Muscle of arm (tissue), 12 donors: ENCODE results near the gene EPHB1. TPM values are rescaled to one million over a fixed set of nuclear protein-coding genes. Genes with fewer than 3 reads are reported as not detected.
"Not testable (repeated sequence)": the region's sequence is repeated elsewhere in the genome, so short reads cannot be mapped to it uniquely, and the experiment has no call there.

Source experiments
- DNase-seq: peaks from one replicate; pipeline ENCODE4 v3.0.0-alpha.2; 2013
- polyA plus RNA-seq, 12 donors: library from polyadenylated mRNA; unstranded; fragments of 120-200 nt; gene quantifications; one replicate each; pipeline ENCODE4 v1.2.1, GENCODE V29; 2013; ENCODE audit not compliant: insufficient read length in 12 of 12

Gene EPHB1
- polyA plus RNA-seq, 12 donors, result 7.2 to 59.6 (median 40.0) TPM; not detected in 1

DNA sequence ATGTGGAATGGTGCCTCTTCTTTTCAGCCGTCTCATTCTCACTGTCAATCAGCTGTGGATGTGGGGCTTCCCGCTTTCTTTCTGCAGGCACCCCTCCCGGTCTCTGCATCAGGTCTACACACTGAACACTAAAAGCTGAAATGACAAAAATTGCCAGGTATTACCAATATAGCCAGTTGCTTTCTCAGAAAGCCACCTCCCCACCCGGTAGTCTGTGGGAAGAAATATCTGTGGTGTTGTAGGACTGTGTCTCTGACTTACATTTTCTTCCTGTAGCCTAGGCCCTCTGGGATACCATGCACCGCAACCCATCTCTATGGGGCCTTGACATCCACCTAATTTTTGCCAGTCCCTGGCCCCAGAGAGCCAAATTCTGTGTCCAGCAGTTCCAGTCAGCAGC, 19.2 kb upstream of the EPHB1 start:
- DNase-seq, result no peak

DNA sequence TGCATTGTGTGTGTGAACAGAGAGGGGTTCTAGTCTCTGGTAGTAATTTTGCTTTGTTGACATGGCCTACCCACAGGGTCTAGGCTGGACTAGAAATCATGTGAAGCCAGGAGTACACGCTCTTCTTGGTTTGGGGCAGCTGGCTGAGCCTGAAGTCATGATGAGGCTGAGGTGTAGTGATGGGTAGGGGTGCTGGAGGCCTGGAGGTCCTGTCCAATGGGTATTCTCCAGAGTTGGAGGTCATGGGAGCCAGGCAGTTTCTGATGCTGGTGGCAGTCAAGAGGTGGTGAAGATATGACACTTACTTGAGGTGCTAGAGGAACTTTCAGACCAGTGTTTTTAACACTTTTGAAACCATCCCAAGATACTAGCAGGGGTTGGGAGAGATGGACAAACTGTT, 18.5 kb upstream of the EPHB1 start:
- no peak for DNase-seq

DNA sequence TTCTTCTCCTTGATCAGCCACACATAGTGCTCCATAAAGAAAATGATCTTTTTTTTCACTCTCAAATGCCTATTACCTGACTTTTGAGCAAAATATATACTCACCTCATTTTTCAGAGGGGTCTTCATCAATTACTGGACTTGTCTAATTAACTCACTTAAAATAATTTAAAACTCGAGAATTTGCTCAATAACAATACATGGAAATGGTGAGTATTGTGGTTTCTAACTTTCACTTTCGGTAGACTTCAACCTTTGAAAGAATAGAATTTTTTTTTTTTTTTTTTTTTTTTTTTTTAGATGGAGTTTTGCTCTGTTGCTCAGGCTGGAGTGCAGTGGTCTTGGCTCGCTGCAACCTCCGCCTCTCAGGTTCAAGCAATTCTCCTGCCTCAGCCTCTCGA, 17.7 kb upstream of the EPHB1 start:
- DNase-seq, result no peak

DNA sequence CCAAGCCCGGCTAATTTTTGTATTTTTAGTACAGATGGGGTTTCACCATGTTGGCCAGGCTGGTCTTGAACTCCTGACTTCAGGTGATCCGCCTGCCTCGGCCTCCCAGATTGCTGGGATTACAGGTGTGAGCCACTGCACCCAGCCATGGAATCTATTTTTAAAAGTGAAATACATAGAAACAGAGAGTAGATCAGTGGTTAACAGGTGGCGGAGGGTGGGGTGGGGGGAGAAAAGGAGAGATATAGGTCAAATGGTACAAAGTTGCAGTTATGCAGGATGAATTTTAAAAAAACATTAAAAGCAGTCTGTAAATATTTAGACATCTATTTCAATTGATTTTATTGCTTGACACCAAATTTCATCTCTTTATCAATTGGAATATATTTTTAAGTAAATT, 6.8 kb upstream of the EPHB1 start:
- DNase-seq, result not testable (repeated sequence)

DNA sequence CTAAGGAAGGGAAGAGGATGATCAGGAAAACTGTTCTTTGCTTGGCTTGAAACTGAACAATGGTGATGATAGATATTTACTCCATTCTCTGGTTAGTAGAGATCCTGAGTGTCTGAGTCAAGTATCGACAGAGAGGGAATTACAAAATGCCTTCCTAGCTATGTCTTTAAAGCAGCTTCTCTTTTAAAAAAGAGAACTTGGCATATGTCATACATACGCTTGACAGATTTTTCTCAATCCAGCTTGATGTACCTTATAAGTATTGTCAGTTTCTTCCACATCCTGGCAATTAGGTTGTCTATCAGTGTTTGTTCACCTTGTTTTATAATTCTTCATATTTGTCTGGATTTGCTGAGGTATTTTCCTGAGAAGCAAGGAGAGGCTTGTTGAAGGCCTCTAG, 5.0 kb upstream of the EPHB1 start:
- no peak for DNase-seq

DNA sequence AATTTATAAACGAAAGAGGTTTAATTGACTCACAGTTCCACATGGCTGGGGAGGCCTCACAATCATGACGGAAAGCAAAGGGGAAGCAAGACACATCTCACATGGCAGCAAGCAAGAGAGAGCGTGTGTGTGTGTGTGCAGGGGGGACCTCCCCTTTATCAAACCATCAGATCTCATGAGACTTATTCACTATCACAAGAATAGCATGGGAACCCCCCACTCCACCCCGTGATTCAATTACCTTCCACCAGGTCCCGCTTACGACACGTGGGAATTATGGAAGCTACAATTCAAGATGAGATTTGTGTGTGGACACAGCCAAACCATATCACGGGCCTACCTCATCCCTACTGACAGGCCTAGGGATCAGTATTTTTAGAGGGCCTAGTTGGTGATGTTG, 3.1 kb upstream of the EPHB1 start:
- no peak for DNase-seq

DNA sequence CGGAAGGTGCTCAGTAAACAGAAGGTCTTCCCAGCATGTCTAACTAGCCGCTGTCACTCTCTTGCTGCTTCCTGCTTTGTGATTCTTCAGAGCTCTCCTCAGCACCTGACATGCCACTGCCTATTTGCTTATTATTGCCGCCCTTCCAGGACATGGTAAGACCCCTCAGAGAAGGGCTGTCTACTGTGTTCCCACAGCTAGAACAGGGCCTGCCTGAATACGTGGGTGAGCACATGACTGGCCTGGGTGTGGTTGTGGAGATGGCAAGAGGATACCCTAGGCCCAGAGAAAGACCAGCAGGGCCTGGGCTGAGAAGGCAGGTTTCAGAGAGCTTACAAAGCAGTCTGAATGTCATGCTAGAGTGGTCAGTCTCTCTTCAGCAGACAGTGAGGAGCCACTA, 2.4 kb upstream of the EPHB1 start:
- no peak for DNase-seq

DNA sequence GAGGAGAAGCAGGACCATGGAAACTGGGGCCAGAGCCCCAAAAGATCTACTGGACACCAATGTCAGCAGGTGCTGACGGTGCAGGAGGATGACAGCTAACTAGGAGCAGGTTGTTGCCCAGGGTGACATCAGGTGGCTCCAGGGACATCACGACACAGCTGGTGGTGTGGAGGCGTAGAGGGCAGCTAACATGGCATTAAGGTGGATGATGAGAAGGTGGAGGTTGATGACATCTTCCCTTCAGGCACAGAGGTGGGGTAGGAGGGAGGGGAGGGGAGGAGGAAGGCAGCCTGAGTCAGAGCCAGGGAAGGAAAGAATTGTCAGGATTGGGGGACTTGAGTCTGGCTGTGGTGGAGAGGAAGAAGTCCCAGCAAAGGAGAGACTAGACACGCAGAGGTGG, 1.5 kb upstream of the EPHB1 start:
- no peak for DNase-seq

DNA sequence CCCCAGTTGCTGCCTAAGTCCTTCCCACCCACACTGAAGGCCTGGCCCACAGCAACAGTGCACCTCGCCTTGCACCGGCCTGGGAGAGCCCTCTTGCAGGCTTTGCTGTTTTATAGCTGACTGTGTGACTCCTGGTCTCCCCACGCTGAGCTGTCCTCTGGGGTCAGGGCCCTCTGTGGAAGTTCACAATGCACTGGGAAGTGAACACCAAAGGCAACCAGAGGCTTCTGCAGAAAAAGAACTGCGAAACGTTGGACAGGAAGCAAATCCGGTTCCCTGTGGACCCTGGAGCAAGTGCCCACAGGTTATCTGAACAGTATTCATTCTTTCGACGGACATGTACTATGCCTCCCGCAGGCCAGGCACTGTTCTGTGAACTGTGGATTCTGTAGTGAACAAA, 737 bp upstream of the EPHB1 start:
- DNase-seq, result no peak

DNA sequence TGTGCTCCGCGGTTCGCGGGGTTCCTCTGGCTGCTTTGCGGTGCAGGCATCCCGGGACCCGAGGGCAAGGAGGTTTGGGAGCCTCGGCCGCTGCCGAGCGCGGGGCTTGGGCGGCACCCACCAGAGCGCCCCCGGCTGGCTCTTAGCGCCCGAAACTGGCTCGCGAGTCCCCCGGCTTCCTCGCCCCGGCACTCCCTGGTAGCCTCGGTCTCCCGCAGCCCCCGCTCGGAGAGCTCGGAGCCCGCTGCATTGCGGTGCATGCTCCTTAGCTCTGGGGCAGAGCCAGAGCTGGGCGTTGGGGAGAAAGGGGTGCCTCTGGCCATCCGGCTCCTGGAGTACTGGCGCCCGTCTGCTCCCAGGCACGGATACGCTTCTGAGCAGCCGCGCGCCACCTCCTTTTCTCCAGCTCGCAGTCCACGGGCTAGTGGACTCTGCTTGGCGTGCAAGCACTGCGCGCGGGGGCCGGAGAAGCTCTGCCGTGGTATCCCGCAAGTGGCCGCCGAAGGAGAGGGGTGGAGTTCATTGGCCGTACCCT, 753 bp downstream of the EPHB1 start:
- DNase-seq, result no peak

DNA sequence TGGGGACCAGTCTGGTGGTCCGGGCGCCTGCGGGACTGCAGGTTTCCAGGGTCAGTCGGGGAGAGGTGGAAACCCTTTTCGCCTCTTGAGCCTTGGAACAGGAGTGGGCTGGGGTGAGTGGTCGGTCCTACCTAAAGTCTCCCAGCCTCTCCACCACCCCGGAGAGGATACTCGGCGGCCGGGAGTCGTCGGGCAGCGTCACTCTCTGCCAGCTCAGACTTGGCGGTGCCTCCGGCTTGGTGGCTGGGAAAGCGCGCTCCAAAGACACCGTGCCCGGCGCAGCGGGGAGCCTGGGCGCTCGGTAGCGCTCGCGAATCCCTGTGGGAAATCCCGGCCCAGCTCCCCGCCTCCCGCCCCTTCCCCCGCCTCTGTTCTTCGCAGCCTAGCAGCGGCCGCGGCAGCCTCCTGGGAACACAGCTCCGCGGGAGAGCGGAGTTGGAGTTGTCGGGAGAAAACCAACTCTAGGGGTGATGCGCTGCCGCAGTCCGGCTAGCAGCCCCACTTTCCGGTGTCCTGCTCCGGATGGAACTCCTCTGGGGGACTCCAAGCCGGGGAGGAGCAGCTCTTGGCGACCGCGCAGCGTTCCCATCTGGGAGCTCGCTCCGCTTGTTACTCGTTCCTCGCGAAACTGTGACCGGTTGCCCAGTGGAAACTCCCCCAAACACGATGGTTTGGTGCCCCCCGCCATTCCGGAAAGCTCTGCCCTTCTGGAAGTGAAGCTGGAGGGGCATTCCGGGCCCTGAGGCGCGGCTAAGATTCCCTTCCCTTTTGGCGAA, 1.4 kb downstream of the EPHB1 start:
- DNase-seq, result no peak

DNA sequence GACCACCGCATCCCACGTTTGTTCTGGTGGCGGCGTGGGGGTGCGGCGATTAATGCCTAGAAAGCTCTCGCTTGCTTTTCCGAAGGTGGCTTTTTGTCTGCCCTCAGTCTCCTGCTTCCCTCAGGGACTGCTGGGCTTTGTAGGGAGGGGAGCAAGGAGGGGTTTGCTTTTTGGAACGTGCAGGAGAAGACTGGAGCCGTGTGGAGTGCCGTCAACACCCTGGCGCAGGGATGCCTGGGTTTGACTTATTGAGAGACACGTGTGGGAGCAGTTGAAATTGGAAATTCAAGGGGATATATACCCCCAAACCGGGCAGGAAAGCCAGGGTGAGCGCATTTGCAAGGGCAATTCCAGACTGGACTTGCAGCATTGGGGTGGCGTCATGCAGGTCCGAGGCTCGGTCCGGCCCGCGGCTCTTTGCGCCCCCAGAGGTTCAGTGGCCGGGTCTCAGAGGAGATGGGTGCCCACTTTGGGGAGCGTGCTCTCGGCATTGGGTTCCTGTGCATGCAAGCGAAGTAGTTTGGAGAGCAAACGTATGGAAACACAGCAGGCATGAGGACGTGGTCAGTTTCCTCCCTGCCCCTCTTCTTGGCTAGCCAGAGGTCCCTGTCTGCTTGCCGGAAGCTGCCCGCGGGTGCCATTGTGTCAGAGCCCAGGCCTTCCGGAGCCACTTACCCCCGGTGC, 2.1 kb downstream of the EPHB1 start:
- DNase-seq, result no peak

DNA sequence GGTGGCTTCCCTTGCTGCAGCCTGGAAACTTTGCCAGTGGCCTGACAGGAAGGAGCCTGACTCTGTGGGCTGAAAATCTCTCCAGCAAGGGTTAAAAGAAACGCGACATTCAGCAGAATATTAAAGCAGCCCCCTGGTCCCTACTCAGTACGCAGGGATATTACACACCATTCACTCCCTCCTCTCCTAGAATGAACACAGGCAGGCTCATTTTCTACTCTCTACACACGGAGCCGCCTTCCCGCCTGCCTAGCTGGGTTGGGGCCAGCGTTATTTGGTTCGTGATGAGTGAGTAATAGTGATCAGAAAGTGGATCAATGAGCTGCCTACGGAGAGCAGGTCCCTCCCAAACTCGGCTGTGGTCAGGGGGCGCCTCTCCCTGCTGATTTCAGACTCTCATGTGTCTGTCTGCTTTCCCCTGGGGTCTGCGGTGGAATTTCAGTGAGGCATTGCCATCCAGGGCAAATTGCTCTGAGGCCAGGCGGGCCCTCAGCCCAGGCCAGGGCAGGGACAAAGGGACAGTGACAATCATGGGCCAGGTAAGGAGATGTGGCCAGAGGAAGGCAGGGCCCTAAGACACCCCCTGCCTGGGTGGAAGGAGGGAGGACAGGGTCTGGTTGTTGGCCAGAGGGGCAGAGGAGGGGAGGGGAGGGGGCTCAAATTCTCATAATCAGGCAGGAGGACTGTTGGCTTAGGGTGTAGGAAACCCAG, 2.8 kb downstream of the EPHB1 start:
- DNase-seq, result no peak

DNA sequence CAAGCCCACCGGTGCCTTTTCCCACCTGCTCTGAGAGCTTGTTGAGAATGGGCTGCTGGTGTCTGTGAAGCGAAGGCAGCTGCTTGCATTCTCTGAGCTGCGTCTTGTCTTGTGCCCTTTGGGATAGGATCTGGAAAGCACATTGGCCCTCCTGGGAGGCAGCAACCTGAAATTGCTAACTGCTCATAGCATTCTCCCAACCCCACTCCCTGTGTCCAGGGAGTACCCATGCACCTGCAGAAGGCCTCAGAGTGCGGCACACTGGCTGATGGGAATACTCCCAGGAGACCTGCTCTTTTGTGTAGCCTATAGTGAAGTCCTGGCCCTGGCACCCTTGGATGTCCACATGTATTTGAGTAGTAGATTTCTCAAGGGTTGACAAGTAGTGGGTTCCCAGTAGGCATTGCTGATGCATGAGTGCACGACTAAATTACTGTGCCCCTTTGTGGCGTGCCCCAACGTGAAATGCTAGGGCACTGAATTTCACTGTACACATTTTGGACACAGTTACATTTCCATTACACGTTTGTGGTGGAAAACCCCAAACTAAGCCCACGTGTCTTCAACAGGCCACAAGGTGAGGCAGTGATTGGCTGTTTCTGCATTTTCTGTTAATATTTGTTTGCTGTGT, 3.7 kb downstream of the EPHB1 start:
- DNase-seq, result no peak

DNA sequence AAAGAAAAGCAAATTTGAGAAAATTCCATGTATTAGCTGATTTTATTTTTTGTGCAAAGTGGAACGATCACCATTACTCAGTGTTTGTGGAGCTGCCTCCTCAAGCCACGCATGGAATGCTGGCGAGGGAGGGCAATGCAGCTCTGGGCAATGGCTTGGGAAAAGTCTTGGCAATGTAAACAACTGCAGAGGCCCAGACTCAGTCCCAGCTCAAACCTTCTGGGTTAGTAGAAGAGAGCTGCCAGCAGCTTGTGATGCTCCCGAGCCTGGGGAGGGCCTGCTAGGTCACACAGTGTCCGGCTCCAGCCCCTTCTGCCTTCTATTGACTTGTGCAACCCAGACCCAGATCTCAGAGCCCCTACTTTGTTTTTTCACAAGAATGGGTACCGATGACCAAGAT, 4.3 kb downstream of the EPHB1 start:
- no peak for DNase-seq

DNA sequence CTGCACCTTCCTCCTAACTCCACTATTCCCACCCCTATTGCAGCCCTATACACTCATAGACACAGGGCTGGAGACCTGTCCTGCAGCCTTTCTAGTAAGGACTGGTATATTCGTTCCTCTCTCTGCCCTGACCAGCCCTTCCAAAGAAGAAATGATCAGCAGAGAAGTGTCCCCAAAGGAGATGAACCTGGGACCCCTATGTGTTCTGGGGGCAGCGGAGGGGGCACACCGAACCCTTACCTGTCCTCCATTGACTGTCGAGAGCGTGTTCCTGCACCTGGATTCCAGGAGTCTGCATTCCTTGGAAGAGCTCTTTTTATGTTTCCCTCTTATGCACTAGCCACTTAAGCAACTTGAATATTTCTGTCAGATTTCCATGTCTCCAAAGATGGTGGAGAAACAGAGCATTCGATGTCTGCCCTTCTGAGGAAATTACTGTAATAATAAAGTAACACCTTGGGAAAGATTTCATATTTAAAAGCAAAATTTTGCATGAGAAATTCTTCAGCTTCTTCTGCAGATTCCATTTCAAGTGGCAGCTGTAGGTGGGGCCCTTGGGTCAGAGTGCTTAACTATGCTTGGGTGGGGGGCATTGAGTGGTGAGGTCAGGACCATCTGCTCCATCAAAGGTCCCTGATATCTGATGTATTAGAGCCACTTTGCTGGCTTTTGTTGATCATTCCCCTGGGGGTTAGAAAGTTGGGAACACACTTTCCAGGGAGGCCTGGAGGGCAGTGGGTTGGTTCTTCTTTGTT, 6.3 kb downstream of the EPHB1 start:
- no peak for DNase-seq

DNA sequence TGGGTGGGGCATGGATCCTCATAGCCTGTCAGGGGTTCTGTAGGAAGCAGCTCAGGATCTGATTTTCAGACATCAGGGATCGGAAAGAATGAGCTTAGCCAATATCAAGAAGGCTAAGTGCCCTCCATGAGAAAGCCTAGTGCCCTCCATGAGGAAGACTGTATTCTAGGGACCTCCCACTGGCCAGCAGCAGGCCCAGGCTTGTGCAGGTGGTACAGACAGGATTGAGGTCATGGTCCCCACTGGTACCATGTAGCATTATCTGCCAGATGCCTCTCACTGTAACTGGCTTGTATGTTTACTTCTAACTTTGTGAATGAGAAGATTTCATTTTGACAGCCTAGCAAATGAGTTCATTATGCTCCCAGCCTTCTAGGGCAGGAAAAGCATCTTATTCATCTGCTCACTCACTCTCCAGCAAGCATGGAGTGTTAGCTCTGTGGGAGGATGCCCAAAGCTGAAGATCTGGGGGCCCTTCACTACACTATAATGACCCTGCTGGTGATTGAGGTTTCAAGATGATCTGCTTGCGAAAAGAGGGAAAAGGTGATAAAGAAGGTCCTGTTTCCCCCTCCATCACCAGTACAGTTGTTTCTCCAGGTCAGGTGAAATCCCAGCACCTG, 7.5 kb downstream of the EPHB1 start:
- no peak for DNase-seq

DNA sequence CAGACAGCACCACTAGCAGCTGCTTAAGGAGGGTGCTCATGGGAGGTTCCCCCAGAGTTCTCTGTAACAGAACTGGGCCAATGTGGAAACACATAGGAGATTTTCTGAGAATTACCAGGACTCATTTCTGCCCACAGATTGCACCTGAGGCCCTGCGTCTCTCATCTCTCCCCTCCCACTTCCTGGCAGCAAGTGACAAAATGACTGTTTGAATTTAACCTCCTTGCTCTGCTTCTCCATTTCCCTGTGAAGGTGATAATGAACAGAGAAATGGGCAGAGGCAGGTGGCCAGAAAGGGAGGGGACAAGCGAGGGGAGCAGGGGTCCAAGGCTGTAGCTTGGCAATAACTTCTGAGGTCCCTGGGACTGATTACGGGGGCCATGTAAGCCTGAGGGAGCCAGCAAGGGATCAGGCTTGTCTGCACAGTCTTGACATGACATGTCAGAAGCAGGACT, 8.0 kb downstream of the EPHB1 start:
- DNase-seq, result no peak

DNA sequence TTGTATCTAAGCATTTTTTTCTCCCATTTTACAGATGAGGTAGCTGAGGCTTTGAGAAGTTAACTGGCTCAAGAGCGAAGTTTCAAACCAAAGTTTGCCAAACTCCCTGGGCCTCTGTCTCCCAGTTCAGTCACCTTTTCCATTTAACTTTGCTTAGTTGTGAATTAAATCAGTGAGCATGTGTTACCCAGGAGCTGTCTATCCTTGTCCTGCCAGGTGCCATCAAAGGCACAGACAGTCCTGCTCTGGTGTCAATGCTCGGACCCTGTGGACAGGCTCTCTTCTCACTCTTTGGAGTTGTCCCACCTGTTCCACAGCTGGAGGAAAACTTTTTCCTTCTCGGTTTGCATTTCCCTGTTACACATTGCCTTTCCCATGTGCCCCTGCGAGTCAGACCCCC, 8.6 kb downstream of the EPHB1 start:
- DNase-seq, result no peak

DNA sequence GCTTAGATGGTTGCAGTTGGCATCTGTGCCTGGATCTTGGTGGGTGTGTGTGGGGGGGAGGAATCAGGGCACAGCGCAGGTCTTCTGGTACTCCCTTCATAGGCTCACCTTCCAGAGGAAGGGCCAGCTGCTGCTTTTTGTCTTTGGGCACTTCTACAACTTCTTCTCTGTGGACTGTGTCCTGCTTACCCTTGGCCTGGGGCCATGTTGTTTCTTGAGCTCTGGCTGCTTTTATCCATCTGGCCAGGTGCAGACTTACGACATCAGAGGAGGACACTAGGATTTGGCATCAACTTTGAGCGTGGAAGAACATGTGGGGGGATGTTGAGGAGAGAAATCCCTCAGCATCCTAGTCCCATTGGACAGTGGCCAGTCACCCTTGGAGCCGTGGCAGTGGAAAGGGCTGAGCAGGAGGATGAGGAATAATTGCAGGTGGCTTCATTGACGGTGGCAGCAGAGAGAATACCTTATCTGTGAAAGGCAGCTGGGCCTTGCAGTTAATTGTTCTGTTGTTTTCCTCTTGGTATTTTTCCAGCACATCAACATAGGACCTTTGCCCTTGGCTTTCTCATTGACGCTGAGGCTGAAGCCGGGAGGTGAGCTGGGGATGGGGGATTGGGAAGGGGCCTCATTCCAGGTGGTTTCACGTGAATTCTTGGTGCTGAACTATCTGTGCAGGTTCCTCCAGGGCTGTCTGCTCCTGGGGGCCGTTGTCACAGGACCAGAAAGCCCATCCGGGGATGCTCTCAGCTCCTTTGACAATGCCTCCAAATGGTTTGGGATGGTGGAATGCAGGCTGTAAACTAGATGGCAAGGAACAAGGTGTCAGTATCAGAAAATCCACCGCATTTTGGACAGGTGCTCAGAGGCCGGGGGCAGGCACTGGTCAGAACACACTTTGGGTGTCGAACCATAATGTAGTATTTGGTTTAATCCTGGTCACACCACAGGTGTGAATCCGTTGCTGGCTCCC, 9.7 kb downstream of the EPHB1 start:
- DNase-seq, result no peak
